ENCODE results near the gene UGT1A3. TPM values are rescaled to one million over a fixed set of nuclear protein-coding genes. Genes with fewer than 3 reads are reported as not detected.
A peak's percentile ranks its signal among the peaks of the same experiment; 100 is the strongest.
"Not testable (repeated sequence)": the region's sequence is repeated elsewhere in the genome, so short reads cannot be mapped to it uniquely, and the experiment has no call there.

The UGT1A3 gene
- total and polyA plus RNA-seq, 3 experiments from 2014 or later = not detected

- Histone ChIP-seq H3K27me3 (ENCODE audit: insufficient read depth, low read length, poor library complexity, severe bottlenecking) (no peaks in the 10 kb centered on the region), H3K4me1 (ENCODE audit: insufficient read depth, low read length) (no peaks in the 10 kb centered on the region), H3K27ac (ENCODE audit: low read depth, low read length) (no peak within 1 kb of the TSS), H3K4me3 (ENCODE audit: low read length) (no peak within 1 kb of the TSS), H3K36me3 (ENCODE audit: insufficient read depth, low read length) (no peaks in the 10 kb centered on the region), H3K9me3 (ENCODE audit: low read length) (no peaks in the 10 kb centered on the region)
- Mint-ChIP-seq H3K27ac (peak within 1 kb of the TSS in 1 of 8 donors; percentile 70), H3K27me3 (peaks cover 22 to 62% of the 10 kb centered on the region in 2 donors), H3K4me1 (no peaks in the 10 kb centered on the region), H3K9me3 (no peaks in the 10 kb centered on the region), H3K36me3 (no peaks in the 10 kb centered on the region), H3K4me3 (no peak within 1 kb of the TSS)
- CTCF ChIA-PET = no interaction called here
- POLR2A ChIA-PET = no interaction called here
- DNase-seq = no peak
These were observed 16.1 kb upstream of the UGT1A3 start, which contains the start of gene UGT1A5 for GRCh38 chr2:233712611-233713261. Gene UGT1A5, plus strand, starts transcription at chr2:233712907. Its CDS starts 85 bp downstream, at chr2:233712992.

GRCh38 chr2:233713262-233713615, 15.6 kb upstream of the UGT1A3 start:
- H3K4me1 ChIP-seq (ENCODE audit: insufficient read depth, low read length) = no peaks in the 10 kb centered on the region
- no peak overlapping the region for H3K4me3 ChIP-seq (ENCODE audit: low read length)
- POLR2A ChIA-PET = no interaction called here
- H3K27ac ChIP-seq (ENCODE audit: low read depth, low read length) = no peak overlapping the region
- no peak overlapping the region for H3K27ac Mint-ChIP-seq
- no peaks in the 10 kb centered on the region for H3K36me3 Mint-ChIP-seq
- H3K9me3 ChIP-seq (ENCODE audit: low read length) = no peaks in the 10 kb centered on the region
- no peaks in the 10 kb centered on the region for H3K27me3 ChIP-seq (ENCODE audit: insufficient read depth, low read length, poor library complexity, severe bottlenecking)
- H3K36me3 ChIP-seq (ENCODE audit: insufficient read depth, low read length) = no peaks in the 10 kb centered on the region
- H3K27me3 Mint-ChIP-seq = peaks cover 22 to 65% of the 10 kb centered on the region in 2 donors
- no peaks in the 10 kb centered on the region for H3K9me3 Mint-ChIP-seq
- CTCF ChIA-PET = no interaction called here
- H3K4me1 Mint-ChIP-seq = no peaks in the 10 kb centered on the region
- DNase-seq = no peak
- no peak overlapping the region for H3K4me3 Mint-ChIP-seq

- Histone ChIP-seq H3K36me3 (ENCODE audit: insufficient read depth, low read length) (no peaks in the 10 kb centered on the region), H3K27me3 (ENCODE audit: insufficient read depth, low read length, poor library complexity, severe bottlenecking) (no peaks in the 10 kb centered on the region), H3K9me3 (ENCODE audit: low read length) (no peaks in the 10 kb centered on the region), H3K4me1 (ENCODE audit: insufficient read depth, low read length) (no peaks in the 10 kb centered on the region), H3K4me3 (ENCODE audit: low read length) (no peak overlapping the region), H3K27ac (ENCODE audit: low read depth, low read length) (no peak overlapping the region)
- Mint-ChIP-seq H3K4me3 (no peak overlapping the region), H3K27me3 (peaks cover 17 to 73% of the 10 kb centered on the region in 2 donors), H3K27ac (no peak overlapping the region), H3K9me3 (no peaks in the 10 kb centered on the region), H3K4me1 (no peaks in the 10 kb centered on the region), H3K36me3 (no peaks in the 10 kb centered on the region)
- DNase-seq = no peak
- POLR2A ChIA-PET = no interaction called here
- CTCF ChIA-PET = no interaction called here
These were observed 14.7 kb upstream of the UGT1A3 start for GRCh38 chr2:233714121-233714520.

GRCh38 chr2:233718552-233718951, 10.3 kb upstream of the UGT1A3 start, which contains the start of gene UGT1A4:
Gene UGT1A4, plus strand, starts transcription at chr2:233718736. Its CDS starts 85 bp downstream, at chr2:233718821.
- ChIA-PET POLR2A (no interaction called here), CTCF (no interaction called here)
- H3K4me1 Mint-ChIP-seq = no peaks in the 10 kb centered on the region
- DNase-seq = no peak
- H3K27ac ChIP-seq (ENCODE audit: low read depth, low read length) = no peak within 1 kb of the TSS
- H3K4me1 ChIP-seq (ENCODE audit: insufficient read depth, low read length) = no peaks in the 10 kb centered on the region
- H3K27ac Mint-ChIP-seq = peak within 1 kb of the TSS in 1 of 8 donors; percentile 8
- no peaks in the 10 kb centered on the region for H3K27me3 ChIP-seq (ENCODE audit: insufficient read depth, low read length, poor library complexity, severe bottlenecking)
- peaks cover 11 to 69% of the 10 kb centered on the region in 2 donors for H3K27me3 Mint-ChIP-seq
- peaks cover 0 to 2% (median 0%) of the 10 kb centered on the region in 5 donors for H3K9me3 Mint-ChIP-seq
- no peaks in the 10 kb centered on the region for H3K36me3 Mint-ChIP-seq
- no peak within 1 kb of the TSS for H3K4me3 ChIP-seq (ENCODE audit: low read length)
- no peaks in the 10 kb centered on the region for H3K36me3 ChIP-seq (ENCODE audit: insufficient read depth, low read length)
- H3K9me3 ChIP-seq (ENCODE audit: low read length) = no peaks in the 10 kb centered on the region
- no peak within 1 kb of the TSS for H3K4me3 Mint-ChIP-seq

GRCh38 chr2:233736868-233737653, 8.2 kb downstream of the UGT1A3 start:
- POLR2A ChIA-PET, H3K9me3 Mint-ChIP-seq: not testable (repeated sequence)

GRCh38 chr2:233740870-233741269, 12.0 kb downstream of the UGT1A3 start:
- H3K27ac Mint-ChIP-seq = no peak overlapping the region
- no peak overlapping the region for H3K4me3 Mint-ChIP-seq
- H3K4me1 Mint-ChIP-seq = no peaks in the 10 kb centered on the region
- H3K9me3 Mint-ChIP-seq = no peaks in the 10 kb centered on the region
- no peak overlapping the region for H3K4me3 ChIP-seq (ENCODE audit: low read length)
- H3K9me3 ChIP-seq (ENCODE audit: low read length) = no peaks in the 10 kb centered on the region
- ChIA-PET POLR2A (no interaction called here), CTCF (no interaction called here)
- H3K27me3 ChIP-seq (ENCODE audit: insufficient read depth, low read length, poor library complexity, severe bottlenecking) = no peaks in the 10 kb centered on the region
- H3K4me1 ChIP-seq (ENCODE audit: insufficient read depth, low read length) = no peaks in the 10 kb centered on the region
- H3K27ac ChIP-seq (ENCODE audit: low read depth, low read length) = no peak overlapping the region
- peaks cover 0 to 4% (median 2%) of the 10 kb centered on the region in 3 donors for H3K36me3 Mint-ChIP-seq
- H3K27me3 Mint-ChIP-seq = peaks cover 21 to 48% of the 10 kb centered on the region in 2 donors
- DNase-seq = no peak
- H3K36me3 ChIP-seq (ENCODE audit: insufficient read depth, low read length) = no peaks in the 10 kb centered on the region

More at GRCh38 chr2:233736868-233737653, 8.2 kb downstream of the UGT1A3 start:
- H3K27ac ChIP-seq (ENCODE audit: low read depth, low read length); H3K4me3 Mint-ChIP-seq; H3K4me1 ChIP-seq (ENCODE audit: insufficient read depth, low read length); CTCF ChIA-PET; H3K36me3 Mint-ChIP-seq; H3K27me3 ChIP-seq (ENCODE audit: insufficient read depth, low read length, poor library complexity, severe bottlenecking); H3K4me1 Mint-ChIP-seq; H3K27ac Mint-ChIP-seq; H3K4me3 ChIP-seq (ENCODE audit: low read length); H3K9me3 ChIP-seq (ENCODE audit: low read length); H3K36me3 ChIP-seq (ENCODE audit: insufficient read depth, low read length); DNase-seq: not testable (repeated sequence)
- H3K27me3 Mint-ChIP-seq = peaks cover 32 to 47% of the 10 kb centered on the region in 2 donors

GRCh38 chr2:233743464-233744259, 14.8 kb downstream of the UGT1A3 start:
- H3K4me3 ChIP-seq (ENCODE audit: low read length) = no peak overlapping the region
- Mint-ChIP-seq H3K4me1 (no peaks in the 10 kb centered on the region), H3K27me3 (peaks cover 21 to 50% of the 10 kb centered on the region in 2 donors), H3K27ac (no peak overlapping the region), H3K9me3 (no peaks in the 10 kb centered on the region), H3K4me3 (no peak overlapping the region), H3K36me3 (no peaks in the 10 kb centered on the region)
- DNase-seq = no peak
- CTCF ChIA-PET = no interaction called here
- POLR2A ChIA-PET = no interaction called here
- no peaks in the 10 kb centered on the region for H3K9me3 ChIP-seq (ENCODE audit: low read length)
- no peaks in the 10 kb centered on the region for H3K36me3 ChIP-seq (ENCODE audit: insufficient read depth, low read length)
- H3K27ac ChIP-seq (ENCODE audit: low read depth, low read length) = no peak overlapping the region
- no peaks in the 10 kb centered on the region for H3K27me3 ChIP-seq (ENCODE audit: insufficient read depth, low read length, poor library complexity, severe bottlenecking)
- H3K4me1 ChIP-seq (ENCODE audit: insufficient read depth, low read length) = no peaks in the 10 kb centered on the region

Data from CD8-positive, alpha-beta memory T cell (primary cell).